Endometrium (tissue), 2 donors: ENCODE measurements around the gene CABLES2.

Experiments used
- FAIRE-seq: peaks from 2 replicates; lab custom pipeline; 2012; peaks lifted over from hg19 to GRCh38; lab: Jason Lieb, UNC
- donor health status: control.
- donor health status: control.

The CABLES2 gene

GRCh38 chr20:62372042-62372993, 34.8 kb downstream of the CABLES2 start:
- no peak for FAIRE-seq

GRCh38 chr20:62371588-62372041, 35.5 kb downstream of the CABLES2 start:
- FAIRE-seq: no peak

- FAIRE-seq: no peak
These were observed 36.1 kb downstream of the CABLES2 start for GRCh38 chr20:62370807-62371587.

DNA sequence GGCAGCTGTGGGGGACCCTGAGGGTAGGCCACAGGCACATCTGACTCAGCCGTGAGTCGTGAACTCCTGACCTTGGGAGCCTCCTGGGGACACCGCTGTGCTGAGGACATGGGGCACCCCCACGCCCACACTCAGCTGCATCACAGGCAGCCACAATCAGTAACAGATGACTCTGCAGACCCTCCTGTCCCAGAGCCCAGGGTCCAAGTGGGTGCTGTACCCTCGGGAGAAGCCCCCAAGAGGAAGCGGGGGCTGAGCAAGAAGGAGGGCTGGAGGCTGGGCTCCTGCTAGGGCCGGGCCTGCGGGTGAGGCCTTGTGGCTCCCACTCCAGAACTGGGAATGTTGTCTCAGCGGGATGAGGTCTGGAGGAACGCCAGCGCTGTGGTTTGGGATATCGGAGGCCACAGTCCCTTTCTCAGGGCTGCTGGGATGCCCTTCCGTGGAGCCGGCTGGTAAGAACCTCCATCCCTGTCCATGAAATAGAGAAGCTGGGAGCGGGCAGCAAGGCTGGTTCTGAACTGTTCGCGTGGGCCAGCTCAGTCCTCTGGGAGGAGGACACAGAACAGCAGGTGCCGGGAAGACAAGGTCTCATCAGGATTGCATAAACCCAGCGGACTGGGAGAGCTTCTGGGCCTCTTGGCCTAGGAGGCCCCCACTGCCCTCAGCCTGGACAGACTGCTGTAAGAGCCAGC, 36.8 kb downstream of the CABLES2 start:
- FAIRE-seq: no peak

DNA sequence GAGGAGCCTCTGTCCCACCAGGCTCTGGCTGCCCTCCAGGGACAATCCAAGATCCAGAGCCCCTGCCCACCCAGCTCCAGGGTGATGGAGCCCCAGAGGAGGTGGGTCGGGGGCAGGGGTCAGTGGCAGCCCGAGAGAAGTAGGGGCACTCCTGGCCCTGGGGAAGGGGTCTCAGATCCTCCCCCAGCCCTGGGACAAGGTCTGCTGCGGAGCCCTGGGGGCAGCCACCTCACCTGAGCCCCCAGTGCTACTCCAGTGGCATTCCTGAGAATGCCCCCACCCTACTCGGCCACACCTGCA, 37.3 kb downstream of the CABLES2 start:
- no peak for FAIRE-seq

DNA sequence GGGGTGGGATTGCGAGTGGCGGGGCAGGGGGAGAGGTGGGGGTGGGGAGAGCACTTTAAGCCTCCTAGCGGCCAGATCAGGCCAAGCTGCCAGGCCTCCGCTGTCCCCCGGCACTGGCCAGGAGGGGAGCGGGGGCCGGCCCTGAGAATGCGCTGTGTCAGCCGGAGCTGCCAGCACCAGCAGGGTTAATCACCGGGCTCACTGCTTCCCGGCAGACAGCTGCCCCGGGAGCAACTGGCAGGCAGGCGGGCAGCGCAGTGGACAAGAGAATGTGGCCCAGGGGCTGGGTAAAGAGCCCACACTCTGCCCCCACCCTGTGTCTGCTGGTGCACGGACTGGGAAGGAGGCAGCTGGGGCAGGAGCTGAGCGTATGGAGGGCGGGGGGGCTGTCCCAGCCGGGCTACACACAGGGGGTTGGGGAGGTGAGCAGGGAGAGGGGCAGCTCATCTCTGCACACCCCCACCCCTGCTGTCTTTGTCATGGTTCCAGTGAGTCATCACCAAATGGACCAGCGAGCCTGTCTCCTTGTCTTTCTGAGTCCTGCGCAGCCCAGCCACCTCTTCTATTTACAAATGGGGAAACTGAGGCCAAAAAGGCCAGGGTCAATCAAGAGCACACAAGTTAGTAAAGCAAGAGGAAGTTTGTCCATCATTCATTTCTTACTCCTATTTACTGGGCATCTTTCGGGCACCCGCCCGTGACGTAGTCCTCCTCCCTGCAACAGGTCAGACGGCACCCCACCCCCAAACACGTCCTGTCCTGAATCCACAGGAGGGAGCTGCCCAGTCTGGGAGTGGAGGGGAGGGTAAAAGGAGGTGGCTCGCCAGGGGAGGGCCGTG, 37.9 kb downstream of the CABLES2 start:
- FAIRE-seq: no peak

DNA sequence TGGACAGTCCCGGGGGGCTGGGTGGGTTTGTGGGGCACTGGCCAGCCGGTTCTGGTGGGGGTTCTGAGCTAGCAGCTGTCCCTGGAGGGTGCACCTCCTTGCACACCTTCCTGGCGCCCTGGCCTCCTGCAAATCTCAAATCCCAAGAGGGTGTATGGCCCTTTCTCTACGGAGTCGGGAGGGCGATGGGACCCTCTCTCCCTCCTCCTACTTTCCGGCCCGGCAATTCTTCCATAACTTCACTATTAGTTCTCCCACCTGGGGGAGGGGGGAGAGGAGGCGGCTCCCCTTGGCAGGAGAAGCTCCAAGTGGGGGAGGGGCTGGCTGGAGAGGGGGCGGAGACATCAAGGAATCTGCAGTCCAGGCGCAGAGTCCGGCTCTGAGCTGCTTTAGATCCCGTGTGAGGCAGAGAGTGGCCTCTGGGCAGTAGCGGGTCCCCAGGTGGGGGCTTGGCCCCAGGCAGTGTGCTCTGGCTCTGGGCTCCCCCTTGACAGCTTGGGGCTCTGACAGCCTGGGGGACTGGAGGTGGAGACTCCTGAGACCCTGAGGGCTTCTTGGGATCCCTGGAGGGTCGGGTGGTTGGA, 38.6 kb downstream of the CABLES2 start:
- FAIRE-seq: no peak

- FAIRE-seq: no peak
These were observed 39.3 kb downstream of the CABLES2 start for GRCh38 chr20:62367633-62368391.

DNA sequence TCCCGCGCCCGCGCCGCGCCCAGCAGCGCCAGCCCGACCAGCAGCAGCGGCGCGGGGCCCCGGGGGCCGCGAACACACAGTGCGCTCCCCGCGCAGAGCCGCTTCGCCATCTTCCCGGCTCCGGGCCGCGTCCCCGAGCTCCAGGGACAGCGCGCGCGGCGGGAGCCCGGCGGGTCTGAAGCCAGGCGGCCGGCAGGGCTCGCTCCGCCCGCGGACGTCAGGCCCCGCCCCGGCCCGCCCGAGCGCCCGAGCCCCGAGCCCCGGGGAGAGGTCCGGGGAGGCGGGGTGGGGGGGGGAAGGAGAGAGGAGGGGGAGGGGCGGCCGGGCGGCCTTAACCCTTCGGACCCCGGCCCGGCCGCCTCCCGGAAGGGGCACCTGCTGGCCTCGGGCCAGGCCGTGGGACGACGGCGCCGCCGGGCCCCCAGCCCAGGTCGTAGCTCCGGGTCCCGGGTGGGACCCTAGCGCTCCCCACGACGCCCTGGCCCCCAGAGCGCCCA, 39.9 kb downstream of the CABLES2 start, which contains the start of gene LAMA5:
TSS of gene LAMA5 (minus strand) at position 177 of the 497 bp plus-strand sequence. CDS start at position 110, 67 bp downstream.
- no peak for FAIRE-seq

GRCh38 chr20:62366370-62367135, 40.5 kb downstream of the CABLES2 start:
- FAIRE-seq: no peak

DNA sequence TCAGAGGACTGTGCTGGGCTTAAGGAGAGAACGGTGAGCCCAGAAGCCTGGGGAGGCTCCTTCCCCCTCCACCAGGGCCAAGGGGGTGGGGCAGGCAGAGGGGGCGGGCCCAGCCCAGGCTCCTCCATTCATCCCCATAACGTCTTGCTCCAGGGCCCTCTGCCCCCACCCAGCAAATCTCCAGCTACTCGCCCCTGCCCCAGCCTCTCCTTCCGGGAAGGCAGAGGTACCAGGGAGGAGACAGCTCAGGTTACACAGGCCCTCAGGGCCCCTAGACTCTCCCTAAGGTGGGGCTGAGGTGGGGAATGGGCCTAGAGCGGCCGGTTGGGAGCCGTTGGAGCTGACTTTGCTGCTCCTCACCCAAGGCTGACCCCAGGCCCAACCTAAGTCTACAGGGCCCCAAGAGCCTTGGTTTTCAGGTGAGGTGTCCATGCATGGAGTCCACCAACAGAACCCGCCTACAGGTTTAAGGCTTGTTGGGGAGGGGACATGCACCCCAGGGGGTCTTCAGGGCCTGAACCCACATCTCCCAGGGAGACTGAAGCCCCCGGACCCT, 41.2 kb downstream of the CABLES2 start:
- FAIRE-seq: no peak

DNA sequence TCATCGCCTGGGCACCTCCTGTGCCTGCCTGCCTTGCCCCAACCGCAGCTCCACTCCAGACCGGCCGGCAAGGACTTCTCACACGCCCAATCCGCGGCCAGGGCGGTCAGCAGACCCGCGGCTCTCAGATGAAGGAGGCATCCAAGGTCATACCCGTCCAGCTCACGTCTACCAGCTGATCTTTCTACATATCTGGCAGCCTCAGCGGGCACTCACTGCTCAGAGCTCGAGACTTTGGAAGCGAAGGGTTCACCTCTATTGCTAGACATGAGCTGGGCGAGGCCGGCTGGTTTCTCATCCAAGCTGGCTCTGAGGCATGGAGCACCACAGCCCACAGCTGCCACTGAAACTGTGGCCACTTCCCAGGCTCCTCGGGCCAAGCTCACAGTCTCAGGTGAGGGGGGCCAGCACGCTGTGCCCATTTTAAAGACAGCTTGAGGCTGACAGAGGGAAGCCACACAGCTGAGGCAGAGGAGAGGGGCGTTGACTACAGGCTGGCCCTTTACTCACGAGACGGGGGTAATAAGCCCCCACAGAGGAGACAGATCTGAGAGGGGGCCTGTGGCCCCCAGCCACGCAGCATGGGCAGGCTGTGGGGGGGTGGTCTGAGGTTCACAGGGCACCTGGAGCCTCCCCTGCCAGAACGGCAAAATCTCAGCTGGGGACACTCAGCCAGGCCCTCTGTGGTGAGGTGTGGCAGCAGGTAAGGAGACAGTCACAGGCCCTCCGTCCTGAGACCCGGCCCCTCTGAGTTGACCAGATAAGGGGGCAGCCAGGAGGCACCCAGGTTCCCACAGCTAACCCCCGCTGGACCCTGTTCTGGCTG, 42.0 kb downstream of the CABLES2 start:
- no peak for FAIRE-seq

DNA sequence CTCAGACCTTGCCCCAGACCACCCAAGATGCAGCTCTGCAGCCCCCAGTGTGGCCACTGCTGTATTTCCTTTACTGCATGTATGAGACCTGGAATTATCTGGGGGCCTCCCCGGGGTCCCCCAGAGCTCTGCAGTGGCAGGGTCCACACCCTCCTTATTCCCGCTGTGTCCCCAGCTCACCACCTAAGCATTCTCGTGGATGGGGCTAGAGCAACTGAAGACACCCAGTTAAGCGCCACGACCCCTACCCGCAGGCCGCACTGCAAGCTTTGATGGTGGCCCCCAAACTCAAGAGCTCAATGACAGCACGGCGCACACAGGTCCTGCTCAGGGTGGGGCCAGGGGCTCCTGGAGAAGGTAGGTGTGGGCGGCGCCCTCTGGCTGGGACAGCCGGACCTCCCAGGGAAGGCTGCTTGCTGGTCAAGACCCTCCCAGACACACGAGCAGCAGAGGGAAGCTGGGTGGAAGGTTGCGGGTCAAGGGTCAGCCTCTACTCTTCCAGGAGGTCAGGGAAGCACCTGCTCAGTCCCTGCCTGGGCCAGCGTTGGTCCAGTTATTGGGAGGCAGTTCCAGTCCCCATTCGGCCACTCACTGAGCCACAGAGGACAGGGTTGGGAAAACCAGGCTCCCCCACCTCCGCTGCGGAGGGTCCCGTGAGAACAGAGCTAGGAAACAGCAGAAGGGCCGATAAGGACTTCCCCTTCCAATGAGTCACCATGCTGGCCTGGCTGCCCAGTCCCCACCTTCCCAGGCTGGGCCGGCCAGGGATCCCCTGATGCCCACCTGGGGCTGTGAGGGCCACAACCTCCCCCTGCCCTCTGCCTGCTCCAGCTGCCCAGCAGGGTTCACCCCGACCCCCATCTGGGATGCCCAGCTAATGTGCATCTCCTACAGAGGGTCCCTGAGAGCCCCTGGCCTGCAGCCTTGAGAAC, 42.9 kb downstream of the CABLES2 start:
- no peak for FAIRE-seq

DNA sequence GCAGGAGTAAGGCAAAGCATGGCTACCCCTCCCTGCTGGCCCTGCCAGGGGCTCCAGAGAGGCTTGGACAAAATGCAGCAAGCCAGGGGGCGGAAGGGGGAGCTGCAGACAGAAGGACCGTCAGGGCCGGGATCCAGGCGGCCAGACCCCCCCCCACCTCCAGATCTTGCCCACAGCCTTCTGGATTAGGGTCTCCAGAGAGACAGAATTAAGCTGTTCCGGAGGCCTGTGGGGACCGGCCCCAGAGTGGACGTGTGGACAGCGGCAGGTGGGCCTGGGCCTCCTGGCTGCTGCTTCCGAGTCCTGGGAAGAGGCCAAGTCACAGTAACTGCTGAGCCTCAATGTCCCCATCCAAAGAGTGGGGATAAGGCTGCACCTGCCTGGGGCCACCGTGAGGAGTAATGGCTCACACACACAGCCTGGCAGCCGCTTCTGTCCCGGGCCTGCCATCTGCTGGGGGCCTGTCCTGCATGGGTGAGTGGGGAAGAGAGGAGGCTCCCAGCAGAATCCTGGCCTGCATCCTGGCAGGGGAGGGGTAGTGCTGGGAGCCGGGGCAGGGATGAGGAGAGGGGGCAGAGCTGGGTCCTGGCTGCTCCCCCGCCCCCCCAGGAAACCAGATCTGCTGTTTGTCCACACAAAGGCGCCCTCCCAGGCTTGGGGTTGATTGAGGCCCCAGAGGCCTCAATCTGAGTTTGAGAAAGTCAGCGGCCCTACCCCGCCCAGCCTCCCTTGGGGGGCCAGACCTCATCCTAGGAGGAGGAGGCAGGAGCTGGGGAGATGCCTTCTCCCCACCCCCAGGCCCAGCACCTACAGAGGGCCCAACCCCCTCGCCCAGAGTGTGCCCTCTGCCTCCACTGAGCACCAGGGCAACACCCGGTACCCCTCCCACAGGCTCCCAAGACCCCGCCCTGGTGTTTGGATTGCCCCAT, 43.8 kb downstream of the CABLES2 start:
- FAIRE-seq: no peak

GRCh38 chr20:62362590-62362940, 44.5 kb downstream of the CABLES2 start:
- no peak for FAIRE-seq
